Gastrocnemius medialis (tissue), 4 donors: ENCODE measurements around the gene PHKG2.

Experiments
- POLR2A ChIP-seq, 2 donors: fragments of 450-650 bp; IDR thresholded peaks; one replicate each; pipeline ENCODE4 v1.6.1; 2017; ENCODE audit warnings: antibody characterized with exemption in 2 of 2, mild to moderate bottlenecking in 2 of 2, moderate library complexity in 2 of 2
- TF ChIP-seq, protein P1 (sequence below), 5 experiments: fragments of 450-650 bp in 3 of 5; fragments of 200-600 bp in 2 of 5; sonication (generic) in 2 of 5; IDR thresholded peaks in 4 of 5; conservative IDR thresholded peaks in 1 of 5; 1 replicate in 4 of 5; 2 replicates in 1 of 5; pipeline ENCODE4 v1.5.1; 2016 to 2019; ENCODE audit warnings: antibody characterized with exemption in 5 of 5, mild to moderate bottlenecking in 3 of 5, moderate library complexity in 3 of 5

DNA sequence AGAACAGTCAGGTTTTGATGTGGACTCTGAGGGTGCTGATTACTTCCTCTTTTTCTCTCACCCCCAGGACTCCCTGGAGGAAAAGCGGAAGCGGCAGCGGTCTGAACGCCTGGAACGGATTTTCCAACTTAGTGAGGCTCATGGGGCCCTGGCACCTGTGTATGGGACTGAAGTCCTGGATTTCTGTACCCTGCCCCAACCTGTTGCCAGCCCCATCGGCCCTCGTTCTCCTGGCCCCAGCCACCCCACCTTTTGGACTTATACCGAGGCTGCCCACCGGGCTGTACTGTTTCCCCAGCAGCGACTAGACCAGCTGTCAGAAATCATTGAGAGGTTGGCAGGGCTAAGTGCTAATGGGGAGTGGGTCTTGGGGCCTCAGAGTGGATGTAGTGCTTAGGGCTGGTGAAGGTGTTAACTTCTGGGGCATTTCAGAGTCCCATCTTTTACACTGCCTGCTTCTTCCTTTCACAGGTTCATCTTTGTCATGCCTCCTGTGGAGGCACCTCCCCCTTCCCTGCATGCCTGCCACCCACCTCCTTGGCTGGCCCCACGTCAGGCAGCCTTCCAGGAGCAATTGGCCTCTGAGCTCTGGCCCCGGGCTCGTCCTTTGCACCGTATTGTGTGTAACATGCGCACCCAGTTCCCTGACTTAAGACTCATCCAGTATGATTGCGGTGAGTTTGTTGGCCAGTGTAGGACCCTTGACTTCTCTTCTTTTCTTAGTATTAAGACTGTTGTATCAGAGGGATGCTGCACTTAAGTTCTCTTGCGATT is 19.1 kb upstream of the PHKG2 start:
- TF ChIP-seq, protein P1, sequence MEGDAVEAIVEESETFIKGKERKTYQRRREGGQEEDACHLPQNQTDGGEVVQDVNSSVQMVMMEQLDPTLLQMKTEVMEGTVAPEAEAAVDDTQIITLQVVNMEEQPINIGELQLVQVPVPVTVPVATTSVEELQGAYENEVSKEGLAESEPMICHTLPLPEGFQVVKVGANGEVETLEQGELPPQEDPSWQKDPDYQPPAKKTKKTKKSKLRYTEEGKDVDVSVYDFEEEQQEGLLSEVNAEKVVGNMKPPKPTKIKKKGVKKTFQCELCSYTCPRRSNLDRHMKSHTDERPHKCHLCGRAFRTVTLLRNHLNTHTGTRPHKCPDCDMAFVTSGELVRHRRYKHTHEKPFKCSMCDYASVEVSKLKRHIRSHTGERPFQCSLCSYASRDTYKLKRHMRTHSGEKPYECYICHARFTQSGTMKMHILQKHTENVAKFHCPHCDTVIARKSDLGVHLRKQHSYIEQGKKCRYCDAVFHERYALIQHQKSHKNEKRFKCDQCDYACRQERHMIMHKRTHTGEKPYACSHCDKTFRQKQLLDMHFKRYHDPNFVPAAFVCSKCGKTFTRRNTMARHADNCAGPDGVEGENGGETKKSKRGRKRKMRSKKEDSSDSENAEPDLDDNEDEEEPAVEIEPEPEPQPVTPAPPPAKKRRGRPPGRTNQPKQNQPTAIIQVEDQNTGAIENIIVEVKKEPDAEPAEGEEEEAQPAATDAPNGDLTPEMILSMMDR (IDR thresholded peaks at IDR 0.05 in 4 of 5, conservative IDR thresholded peaks at IDR 0.05 in 1 of 5) = no peak
- no peak for TF ChIP-seq POLR2A (IDR thresholded peaks at IDR 0.05)
